ENCODE data around the gene TMTC1.
A peak's percentile ranks its signal among the peaks of the same experiment; 100 is the strongest.

Gene TMTC1

DNA sequence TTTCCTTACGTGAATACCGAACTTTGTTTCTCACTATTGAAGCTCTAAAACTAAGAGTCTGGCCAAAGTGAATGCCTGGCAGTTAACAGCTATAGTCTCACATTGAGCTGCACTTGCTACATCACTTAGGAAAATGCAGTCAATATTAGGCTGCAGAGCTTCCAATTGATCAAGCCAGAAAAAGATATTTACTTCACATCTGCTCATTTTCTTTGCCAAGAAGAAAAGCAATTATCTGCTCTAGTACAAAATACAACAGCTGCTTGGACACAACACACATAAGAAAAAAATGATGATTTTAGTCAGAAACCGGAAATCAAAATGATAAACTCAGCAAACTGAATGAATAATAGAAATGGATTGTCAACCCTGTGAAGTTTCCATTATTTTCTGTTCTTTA is 45.4 kb downstream of the TMTC1 start:
- no peak for DNase-seq

DNA sequence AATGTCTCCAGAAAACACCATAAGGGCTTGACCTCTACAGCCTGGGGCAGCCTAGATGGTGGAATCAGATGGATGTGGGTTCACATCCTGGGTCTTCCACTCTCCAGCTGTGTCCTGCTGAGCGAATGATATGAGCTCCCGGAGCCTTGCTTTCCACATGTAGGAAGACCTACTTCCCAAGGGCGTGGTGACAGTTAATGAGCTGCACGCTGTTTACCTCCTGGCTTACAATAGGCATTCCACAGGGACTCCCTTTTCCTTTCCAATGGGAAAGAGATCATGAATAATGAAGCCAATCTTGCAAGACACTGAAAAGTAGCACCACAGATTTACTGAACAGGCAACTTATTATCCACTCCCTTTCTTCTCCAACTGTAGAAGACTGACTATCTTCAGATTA is 46.1 kb downstream of the TMTC1 start:
- DNase-seq = no peak

DNA sequence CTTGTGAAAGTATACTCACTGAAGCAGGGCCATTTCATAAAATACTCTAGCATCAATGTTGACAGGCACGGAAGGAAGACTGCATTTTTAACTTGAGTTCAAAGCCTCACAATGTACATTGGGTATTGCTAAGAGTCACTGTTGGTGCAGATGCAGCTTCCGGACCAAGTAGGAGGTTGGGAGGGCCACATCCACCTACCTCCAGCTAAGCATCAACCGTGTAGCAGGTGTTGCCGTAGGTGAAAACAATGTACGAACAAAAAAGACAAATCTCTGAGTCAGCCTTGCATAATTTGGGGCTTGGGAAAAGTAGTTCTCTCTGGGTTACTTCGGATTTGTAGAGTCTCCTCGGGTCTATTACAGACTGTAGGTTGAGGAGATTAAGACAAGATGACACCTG is 48.1 kb downstream of the TMTC1 start:
- no peak for DNase-seq

DNA sequence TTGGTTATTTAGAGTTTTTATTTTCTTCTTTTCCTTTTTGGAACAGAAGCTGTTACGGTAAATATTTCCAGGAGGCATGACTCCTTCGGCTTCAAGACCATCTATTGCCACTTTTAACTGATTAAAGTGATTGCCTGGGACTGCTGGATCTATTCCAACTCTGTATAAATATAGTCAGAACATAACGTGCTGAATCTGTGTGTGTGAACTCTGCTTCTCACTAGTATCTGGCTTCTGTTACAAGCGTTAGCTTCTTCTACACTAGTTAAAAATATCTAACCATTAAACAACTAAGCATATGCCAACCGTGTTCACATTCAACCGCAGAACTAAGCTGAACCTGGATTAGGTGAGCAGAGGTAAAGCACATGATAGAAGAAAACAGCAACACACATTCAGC is 49.0 kb downstream of the TMTC1 start:
- DNase-seq = no peak

DNA sequence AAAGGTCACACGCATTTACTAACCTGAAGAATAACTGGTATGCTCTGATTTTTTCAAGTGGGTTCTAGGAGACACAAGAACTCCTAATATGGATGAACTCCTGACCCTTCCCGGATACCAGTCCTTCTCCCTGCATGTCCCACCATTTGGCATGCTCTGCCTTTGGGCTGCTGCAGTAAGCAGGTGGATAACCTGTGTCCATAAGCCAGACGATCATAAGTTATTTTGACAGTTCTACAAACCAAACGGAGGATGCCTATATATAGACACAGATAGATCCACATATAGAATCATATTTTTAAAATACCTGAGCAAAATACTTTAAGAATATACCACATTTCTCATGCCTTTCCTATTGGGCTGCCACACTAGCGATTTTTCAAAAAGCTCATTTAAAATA is 49.4 kb downstream of the TMTC1 start:
- DNase-seq = no peak

DNA sequence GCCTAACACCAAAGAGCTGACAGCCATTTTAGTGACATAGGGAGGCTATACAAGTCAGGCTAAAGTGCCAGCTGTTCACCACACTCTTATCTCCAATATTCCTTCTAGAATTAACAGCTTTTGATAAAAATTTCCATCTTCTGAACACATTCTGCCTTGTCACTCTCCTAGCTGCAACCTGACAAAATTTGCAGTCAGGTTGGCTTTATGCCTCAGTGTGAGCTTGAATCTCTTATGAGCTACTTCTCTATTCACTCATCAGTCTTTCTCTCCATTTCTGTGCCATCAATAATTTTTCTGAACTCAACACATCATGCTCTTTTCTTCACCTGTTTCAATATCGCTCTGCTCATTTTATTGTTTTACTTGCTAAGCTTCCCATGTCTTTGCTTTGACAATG is 50.2 kb downstream of the TMTC1 start:
- DNase-seq = no peak

DNA sequence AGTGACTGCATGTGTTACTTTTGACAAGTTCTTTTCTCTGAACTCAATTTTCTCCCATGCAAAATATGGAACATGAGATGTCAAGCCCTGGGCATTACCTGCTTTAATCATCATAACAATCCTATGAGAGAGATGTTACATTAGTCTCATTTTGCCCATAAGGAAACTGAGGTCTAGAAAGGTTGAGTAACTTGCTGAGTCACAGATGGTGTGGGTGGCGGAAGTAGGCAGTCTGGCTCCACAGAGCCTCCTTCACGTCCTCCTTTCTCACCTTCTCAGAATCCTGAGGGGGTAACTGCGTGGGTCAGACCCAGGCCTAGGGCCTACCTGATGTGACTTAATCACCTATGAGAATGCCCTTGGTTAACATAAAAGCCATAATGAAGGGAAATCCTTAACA is 50.7 kb downstream of the TMTC1 start:
- DNase-seq = no peak

DNA sequence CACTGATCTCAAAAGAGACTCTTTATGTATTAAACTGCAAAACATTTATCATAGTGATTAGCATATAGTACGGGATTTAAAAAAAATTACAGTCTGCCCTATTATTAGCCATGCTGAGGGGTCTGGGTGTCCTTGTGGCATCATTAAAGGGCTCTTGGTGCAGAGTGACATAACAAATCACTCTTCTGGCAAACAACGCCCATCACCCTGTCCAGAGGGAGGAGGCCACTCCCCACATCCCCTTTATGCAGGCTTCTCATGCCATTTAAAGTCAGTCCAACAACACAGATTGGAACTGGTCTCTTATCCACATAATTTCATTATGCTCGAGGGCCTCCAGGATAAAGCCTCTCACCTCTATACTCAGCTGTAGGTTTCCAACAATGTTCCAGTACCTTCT is 51.1 kb downstream of the TMTC1 start:
- no peak for DNase-seq

DNA sequence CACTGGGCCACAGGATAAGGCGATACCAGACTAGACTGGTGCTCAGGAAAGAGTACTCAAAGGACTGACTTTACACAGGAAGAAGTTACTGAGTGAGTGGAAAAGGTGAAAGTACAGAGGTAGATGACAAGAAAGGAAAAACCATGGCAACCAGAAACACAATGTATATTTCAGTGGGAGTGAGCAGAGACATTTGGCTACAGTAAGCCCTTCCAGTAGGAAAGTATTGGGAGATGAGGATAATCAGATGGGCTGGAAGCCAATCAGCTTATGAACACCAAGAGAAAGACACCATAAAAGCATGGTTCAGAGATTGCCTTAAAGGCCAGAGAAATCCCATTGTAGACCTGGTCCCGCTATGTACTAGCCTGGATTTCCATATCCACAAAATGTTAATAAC is 51.6 kb downstream of the TMTC1 start:
- DNase-seq = no peak

DNA sequence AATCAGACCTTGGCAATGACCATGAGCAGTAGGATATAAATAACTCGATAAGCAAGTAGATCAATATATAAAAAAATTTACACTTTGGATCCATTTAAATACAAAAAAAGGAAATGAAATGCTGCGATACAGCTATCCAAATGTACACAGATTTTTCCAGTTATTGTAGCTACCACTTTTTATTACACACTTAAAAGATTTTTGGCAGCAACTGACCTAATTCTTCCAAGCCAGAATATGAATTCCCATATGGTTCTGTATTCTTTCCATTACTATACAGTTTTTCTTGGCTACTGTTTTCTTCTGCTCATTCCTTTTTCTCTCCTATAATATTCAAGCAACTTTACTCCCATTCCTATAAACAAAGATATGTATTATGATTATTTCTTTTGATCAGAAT is 52.2 kb downstream of the TMTC1 start:
- no peak for DNase-seq

DNA sequence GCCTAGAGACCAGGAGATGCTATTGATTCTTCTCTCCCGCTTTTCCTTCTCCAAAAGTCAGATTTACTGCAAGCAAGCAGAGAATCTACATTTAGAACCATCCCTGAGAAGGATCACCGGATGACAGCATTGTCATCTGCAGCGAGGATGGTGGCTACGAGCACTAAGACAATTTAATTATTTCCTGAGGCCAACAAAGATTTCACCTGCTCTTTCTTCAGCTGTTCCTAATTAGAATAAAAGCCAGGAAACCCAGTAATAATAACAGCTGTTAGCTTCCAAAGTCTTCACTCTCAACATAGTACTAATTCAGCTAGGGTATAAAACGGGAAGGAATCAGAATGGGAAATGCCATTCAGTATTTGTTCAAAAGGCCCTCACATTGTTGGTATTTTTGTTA is 53.3 kb downstream of the TMTC1 start:
- DNase-seq = no peak

DNA sequence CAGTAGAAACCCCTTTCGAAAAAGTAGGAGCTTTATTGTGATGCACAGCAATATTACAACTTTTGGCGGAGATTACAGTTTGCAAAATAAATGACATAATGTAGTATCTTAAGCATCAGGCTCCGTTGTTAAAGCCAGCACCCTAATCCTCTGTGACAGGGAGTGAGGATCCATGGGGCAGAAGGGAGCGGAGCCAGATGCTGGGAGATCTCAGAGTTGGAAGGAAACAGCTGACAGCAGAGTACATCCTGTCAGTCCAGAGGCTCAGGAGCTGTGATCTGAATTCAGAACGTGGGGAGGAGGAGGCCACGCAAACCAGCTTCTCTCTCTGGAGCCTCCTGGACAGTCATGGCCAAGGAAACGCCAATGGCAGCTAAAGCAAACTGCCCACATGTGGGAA is 55.7 kb downstream of the TMTC1 start:
- no peak for DNase-seq

DNA sequence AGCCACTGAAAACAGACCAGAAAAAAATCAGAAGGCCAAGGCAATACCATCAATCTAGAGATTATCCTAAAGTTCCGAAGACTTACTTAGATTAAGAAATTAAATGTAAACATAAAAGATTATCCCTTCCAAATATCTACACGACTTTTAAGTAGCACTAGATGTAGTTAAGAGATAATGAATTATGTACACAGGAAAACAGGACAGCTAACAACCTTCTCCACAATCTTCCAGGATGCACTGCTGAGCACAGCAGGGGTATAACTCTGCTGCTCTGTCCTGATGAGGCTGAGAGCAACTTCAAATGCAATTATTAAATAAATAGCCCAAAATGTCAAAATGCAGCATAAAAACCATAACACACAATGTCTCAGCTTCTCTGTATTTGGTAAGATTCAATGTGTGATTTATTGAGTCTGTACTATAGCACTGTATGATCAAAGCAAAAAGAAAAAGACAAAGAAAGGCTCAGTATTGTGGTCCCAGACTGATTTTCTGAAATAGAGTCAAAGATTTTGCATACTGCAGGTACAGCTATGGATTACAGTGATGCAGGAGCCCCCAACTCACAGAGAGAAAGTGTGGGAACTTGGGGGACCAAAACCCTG is 56.9 kb downstream of the TMTC1 start:
- no peak for DNase-seq

DNA sequence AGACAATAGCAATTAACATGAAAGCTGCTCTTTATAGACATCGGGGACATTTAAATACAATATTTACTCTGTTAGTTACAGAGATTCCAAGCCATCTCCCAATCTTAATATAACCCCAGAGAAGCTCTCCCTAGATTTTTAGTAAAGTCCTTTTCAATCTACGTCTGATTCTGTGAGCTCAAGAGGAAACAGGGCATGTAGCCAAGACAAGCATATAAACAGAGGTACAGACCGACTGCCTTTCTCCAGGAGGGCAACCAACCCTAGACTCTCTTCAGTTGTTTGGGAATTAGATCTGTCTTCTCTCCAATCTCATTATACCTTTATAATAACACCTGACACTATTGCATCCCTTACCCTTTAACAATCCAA is 57.4 kb downstream of the TMTC1 start:
- DNase-seq = peak; percentile 76

DNA sequence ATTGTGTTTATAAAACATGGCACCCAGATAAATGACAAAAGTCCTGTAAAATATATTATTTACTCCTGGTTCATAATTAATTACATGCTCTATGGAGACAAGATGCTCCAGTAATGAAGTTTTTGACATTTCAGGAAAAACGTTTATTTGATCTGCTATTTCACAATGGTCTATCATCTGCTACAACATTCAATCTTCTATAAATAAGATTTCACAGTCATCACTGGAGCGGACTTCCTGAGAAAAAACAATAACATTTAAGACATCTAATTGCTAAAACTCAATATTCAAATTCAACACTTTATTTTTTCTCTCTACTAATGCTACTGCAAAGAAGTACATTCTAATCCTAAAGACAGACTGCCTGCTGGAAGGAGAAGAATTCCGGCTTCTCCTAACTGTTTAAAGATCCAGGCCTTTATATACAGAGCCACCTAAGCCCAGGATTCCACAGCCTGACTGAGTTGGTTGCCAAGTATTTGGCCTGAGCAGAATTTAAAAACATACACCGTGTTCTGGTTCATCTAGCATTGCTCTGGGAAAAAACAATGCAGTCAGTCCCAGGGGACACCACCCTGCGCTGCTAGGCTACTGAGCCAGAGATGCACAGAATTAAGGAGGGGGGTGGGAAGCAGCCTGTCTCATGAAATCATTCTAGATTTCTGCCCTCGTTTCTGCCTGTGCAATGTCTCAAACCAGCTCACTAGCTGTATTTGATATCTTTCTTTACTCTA is 58.0 kb downstream of the TMTC1 start:
- DNase-seq = peak; percentile 38

DNA sequence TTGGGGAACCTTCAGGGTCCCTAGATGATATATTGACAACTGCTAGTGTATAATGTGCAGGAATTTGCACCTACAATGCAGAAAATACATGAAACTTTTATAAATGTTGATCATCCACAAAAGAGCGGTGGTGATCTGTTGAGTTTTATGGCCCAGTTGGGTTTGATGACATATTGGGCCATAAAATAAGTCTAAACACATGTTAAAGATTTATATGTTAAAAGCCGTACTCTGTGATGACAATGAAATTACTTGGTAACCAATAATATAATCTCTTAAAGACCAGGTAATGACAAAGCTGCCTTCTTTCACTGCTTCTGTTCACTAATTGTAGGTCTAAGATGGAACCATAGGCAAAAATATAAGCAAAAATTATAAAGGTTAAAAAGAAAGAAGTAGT is 61.6 kb downstream of the TMTC1 start:
- no peak for DNase-seq

DNA sequence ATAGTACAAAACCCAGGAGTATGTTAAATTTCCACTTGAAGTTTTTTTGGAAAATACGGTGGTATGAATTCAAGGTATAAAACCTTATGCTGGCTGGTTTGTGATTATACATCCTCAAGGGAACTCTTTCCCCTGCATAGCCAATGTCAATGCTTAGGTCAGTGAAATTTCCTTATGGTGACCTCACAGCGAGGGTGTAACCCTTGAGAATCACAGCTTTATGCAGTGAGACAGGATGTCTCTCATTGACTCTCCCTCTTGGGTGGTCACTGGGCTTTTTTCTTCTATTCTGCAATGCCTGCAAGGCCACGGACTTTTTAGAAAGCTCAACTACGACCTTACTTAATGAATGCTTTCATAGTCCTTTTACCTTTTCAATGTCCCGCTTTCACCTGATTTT is 64.4 kb downstream of the TMTC1 start:
- no peak for DNase-seq

DNA sequence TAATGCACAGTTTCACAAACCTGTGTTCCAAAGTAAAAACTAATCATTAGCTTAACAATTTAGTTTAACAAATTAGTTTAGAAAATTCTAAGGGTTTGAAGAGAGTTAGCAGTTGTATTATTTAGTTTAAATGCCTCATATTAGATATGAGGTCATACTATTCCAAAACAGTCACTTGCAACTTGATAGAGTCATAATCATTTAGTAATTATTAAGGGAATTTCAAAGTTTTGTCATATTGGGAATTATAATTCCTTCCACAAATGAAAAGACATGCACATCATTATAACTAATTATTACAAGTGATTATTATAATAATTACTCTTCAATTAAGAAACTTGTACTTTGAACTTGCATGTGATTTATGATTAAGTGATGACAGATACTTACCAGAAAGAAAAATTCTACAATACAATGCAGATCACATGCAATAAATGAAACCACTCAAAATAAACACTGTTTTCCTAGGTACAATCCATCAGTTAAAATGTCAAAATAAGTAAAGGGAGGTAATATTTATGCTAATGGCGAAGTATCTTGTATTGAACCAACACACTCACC is 66.1 kb downstream of the TMTC1 start:
- no peak for DNase-seq

DNA sequence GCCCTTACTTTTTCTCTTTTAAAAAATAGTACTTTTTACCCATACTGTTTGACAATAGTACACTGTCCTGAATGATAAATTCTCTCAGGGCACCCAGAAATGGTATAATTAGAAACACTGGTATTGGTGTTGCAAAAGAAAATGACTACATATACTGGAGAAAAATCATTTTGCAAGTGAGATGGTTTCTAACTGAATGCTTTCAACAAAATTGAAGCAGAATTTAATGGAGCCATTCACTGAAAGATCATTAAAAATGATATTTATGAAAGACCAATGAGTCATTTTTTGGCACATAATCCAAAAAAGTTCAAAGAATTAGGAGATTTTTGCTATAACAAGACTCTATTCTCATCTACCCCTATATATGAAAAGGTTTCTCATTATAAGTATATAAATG is 68.8 kb downstream of the TMTC1 start:
- DNase-seq = no peak

DNA sequence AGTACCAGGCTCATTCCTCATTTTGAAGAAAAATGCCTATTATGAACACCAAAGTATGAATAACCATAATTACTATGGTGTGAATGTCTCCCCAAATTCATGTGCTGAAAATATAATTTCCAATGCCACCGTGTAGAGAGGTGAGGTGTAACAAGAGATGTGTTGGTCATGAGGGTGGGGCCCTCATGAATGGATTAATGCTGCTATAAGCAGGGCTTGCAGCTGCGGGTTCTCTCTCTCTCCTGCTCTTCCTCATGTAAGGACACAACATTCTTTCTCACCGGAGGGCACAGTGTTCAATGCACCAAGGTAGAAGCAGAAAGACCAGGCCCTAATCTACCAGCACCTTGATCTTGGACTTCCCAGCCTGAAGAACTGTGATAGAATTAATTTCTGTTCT is 70.0 kb downstream of the TMTC1 start:
- DNase-seq = peak; percentile 38

DNA sequence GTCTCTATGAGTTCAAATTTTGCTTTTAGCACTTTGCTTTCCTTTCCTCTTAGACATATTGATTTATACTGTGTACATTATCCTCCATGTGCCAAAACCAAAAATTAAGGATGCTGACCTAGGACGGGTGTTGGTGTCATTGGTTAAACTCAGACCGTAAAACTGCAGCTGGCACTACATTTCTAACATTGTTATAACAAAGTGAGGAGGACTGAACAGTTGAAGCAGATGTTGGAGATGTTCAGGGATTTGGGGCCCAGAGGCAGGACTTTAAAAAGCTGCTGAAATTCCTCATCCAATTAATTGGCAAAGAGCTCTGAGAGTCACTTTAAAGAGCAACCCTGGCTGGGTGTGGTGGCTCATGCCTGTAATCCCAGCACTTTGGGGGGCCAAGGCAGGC is 72.4 kb downstream of the TMTC1 start:
- peak; percentile 37 for DNase-seq

DNA sequence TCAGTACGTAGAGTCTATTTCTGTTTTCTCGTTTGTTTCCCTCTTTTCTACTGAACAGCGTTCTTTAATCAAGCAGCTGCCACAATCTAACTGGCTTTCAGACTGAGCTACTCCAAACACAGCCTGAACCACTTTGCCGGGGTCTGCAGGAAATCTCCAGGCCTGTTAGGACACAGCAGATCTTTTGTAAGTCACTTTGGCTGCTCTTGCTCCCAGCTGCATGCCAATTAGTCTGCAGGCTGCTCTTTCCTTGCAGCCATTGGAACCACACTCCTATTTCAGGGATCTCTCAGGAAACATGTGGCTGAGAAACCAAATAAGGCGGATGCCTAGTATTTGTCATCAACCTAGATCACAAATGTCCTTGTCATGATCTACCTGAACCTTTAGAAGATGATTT is 73.6 kb downstream of the TMTC1 start:
- peak; percentile 90 for DNase-seq

DNA sequence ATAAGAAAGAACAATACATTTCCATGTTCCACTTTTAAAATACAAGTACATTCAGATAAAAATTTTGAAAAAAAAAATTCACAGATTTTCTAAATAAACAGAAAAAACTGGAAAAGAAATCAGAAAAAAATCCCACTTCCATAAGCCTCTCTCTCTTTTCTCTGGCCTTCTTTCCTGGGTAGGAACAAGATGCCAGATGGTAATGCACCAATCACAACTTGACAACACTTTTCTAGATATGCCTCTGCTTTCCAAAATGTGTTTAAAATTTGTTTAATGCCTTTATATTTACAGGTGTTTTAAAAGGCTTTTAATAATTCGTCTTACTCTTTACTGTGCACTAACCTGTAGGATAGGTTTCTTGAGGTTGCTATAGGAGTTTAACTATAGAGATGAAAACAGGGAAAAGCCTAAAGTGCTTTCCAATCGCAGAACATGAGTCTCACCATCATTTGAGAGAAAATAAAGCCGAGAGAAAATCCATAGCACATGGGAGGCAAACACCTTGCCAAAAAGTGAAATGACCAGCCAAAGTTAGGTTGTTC is 74.2 kb downstream of the TMTC1 start:
- no peak for DNase-seq

DNA sequence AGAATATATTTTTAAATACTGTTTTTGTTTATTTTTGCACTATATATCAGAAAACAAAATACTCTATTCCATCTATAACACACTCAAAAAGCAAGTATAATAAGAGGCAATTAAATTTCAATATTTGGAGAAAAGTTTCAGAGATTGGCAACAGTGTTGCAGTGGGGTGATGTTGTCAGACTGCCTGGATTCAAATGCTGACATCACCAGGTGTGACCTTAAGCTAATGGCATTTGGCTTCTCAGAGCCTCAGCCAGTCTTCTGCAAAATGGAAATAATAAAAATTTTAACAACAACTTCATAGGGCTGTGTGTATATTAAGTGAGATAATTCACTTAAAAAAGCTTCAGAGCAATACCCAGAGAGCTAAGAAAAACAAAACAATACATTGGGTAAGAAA is 74.7 kb downstream of the TMTC1 start:
- DNase-seq = no peak

DNA sequence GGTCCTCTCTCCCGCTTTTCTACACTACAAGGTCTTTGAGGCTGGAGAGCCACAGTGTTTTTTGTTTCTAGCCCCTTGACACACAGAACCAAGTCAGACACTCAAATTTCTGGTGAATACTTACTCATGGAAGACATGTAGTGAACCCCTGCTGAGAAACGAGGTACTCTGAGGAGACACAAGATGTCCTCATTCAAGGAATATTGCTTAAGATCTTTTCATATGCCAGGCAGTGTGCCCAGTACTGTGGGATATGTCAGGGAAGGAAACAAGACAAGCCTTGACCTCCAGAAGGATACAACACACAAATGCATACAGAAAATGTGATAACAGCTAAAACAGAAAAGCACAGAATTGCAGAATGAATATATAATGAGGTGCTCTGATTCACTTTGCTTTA is 75.9 kb downstream of the TMTC1 start:
- no peak for DNase-seq
